IPS DF 4.7 (cell line): ENCODE data around the gene RNF123.

Experiments used
- DNase-seq: peaks from one replicate; pipeline ENCODE4 v3.0.0-alpha.2; 2013; ENCODE audit warnings: low spot score; ENCODE audit errors: extremely low read depth

RNF123 gene

DNA sequence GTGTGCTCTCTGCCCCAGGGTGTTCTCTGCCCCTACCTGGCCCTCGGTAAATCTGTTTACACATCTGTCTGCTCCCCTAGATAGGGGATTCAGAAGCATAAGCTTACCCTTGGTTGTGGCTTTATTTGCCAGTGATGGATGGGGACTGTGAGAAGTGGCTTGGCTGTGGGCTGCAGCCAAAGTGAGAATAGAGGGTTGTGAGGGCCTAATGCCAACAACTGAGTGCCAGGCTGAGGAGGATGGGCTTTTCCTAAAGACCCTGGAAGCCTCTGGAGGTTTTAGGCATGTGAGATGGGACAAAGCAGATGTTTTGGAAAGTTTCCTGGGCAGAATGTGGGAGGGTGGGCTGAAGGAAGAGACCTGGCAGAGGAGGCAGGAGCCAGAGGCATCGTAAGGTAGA lies 30.6 kb upstream of the RNF123 start:
- DNase-seq, result no peak

DNA sequence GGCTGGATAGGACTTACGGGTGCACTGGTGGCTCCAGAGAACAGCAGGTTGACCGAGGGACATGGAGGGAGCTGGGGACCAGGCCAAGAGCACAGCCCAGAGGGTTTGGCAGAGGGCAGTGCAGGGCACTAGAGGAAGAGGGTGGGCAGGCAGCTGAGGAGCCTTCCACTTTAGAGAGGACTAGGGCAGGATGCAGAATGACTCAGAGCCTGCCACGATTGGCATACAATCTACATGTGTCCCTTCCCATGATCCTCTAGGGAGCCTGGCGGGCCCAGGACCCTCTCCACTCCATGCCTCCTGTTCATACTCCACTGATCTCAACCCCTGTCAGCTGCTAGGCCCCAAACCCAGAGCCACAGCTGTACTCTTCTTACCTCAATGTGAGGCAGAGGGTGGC lies 29.6 kb upstream of the RNF123 start:
- DNase-seq, result no peak

DNA sequence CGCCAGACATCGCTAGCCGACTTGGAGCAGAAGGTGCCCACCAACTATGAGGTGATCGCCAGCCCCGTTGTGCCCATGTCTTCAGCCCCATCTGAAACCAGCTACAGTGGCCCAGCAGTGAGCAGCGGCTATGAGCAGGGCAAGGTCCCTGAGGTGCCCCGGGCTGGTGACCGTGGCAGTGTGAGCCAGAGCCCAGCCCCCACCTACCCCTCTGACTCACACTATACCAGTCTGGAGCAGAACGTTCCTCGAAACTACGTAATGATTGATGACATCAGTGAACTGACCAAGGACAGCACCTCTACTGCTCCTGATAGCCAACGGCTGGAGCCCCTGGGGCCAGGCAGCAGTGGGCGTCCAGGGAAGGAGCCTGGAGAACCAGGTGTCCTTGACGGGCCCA lies 28.1 kb upstream of the RNF123 start:
- DNase-seq, result no peak

DNA sequence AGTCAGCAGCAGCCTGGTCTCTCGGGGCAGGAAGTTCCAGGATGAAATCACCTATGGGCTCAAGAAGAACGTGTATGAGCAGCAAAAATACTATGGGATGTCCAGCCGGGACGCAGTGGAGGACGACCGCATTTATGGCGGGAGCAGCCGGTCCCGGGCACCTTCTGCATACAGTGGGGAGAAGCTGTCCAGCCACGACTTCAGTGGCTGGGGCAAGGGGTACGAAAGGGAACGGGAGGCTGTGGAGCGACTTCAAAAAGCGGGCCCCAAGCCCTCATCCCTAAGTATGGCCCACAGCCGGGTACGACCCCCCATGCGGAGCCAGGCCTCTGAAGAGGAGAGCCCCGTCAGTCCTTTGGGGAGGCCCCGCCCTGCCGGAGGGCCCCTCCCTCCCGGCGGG lies 27.3 kb upstream of the RNF123 start:
- DNase-seq, result no peak

DNA sequence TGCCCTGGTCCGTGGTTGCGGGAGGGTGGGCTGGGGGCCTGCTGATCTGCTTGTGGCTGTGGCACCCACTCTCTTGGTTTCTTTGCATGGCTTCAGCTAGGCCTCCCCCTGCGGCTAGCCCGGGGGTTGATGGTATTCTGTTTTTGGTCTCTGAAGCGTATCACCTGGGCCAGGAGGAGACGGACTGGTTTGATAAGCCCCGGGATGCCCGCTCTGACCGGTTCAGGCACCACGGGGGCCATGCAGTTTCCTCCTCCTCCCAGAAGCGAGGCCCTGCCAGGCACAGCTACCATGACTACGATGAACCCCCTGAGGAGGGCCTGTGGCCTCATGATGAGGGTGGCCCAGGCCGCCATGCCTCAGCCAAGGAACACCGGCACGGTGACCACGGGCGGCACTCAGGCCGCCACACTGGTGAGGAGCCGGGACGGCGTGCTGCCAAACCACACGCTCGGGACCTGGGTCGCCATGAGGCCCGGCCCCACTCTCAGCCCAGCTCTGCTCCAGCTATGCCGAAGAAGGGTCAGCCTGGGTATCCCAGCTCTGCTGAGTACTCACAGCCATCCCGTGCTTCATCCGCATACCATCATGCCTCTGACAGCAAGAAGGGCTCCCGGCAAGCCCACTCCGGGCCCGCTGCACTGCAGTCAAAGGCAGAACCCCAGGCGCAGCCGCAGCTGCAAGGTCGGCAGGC lies 26.5 kb upstream of the RNF123 start:
- no peak for DNase-seq

DNA sequence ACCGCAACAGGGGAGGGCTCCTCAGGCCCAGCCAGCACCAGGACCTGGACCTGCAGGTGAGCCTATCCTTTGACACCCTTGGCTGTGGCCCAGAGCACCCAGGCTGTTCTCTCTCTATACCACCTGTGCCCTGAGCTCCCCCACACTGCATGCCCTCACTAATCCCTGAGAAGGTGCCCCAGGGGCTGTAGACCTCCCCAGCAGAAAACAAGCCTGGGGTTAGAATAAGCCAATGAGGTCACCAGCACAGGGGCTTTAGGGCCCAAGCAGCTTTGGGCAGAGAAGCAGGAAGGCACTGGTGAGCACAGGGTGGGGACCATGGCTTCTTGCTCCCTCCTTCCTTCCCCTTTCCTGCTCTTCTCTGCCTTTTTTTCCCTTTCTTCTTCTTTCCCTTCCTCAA lies 25.5 kb upstream of the RNF123 start:
- DNase-seq, result no peak

DNA sequence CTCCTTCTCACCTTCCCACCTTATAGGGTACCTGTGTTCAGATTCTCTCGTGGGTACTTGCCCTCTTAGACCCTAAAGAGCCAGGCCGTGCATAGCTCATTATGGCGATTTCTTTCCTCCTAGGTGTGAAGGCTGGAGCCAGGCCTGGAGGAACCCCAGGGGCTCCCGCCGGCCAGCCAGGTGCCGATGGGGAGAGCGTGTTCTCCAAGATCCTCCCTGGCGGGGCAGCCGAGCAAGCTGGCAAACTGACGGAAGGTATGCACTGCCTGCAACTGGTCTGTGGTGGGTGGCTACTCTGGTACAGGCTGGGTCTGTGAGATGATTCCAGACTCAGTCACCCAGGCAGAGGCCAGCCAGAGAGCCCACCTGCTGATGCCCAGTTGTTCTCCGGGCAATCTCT lies 25.1 kb upstream of the RNF123 start:
- DNase-seq, result no peak

DNA sequence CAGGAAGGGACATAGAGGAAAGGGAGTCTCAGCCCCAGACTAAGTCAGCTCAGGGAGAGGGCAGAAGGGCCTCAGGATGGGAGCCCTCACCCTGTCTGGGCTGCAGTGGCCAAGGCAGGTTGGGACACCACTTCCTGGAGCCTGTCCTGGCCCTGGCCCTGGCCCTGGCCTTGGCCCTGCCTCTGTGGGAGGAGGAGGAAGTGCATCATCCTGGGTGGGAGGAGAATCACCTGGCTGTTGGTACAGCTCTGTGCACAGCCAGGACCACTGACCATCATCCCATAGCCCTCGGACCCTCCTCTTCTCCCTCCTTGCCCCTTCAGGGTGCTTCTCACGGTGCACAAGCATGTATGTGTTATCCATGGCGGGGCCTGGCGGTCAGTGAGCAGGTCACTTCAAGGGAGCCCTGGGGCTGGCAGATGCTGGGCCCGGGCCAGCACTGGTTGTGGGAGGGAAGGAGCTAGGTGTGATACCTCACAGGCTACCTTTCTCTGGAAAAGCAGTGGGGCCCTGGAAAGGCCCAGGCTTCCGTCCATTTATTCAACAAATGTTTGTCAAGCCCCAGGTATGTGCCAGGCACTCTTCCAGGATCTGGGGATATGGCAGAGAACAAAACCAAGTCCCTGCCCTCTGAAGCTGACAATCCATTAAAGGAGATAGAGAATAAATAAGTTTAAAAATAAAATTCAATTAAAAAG lies 23.4 kb upstream of the RNF123 start:
- DNase-seq, result no peak

DNA sequence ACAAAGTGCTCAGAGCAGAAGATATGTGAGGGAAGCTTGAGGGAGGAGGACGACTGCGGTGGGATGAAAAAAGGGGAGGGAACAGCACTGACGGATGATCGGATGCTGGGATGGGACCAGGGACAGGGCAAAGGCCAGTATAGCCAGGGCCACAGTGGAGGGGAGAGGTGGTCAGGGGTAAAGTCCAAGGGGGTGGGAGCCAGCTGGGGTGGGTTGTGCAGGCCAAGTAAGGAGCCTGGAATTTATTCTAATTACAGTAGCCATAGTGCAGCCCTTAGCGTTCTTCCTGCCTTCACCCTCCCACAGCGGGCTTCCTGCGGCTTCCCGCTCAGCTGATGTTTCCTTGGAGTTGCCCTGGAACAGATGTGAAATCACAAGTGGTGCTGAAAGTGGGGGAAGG lies 22.8 kb upstream of the RNF123 start:
- DNase-seq, result no peak

DNA sequence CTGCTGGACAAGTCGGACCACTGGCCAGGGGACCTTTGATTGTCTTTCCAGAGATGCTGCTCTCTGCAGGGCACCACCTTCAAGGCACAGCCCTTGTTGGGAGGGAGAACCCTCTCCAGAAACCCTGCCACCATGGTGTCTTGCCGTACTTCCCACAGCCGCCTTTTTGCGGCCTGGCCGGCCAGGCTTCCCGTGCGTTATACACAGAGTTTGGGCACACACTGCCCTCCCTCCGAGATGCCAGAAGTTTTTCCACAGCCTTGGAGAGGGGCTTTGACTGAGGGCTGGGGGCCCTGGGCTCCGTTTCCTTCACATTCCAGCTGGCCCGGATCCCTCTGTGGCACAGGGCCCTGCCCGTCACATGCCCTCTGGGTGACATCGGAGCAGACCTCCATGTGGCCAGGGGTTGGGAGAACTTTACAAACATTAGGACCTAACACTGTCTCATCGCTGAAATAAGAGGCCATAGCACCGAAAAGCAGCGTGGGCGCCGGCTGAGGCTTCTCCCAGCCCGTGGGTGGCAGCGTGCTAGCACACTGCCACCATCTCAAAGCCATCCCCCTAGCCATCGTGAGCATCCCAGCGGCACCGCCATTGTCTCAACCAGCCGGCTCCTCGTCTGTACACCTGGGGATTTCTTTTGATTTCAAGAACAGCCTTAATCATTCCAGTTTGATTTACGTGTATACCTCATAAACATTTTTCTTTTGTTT lies 21.5 kb upstream of the RNF123 start:
- DNase-seq, result no peak

DNA sequence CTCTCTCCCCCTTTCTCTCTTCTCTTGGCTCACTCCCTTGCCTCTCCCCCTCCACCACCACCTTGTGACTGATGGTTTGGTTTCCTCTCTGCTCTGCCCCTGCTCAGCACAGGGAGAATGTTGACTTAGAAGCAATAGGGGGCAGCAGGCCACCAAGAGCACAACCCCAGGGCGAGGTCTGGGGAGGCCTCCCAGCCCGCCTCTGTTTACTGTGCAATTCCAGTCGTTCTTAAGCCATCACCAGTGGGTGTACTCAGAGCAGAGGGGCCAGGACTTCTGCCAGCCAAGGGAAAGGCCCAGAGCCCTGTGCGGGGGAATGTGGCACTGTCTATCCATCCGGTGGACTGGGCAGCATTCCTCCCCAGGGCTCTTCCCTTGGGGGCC lies 21.0 kb upstream of the RNF123 start:
- DNase-seq, result no peak

DNA sequence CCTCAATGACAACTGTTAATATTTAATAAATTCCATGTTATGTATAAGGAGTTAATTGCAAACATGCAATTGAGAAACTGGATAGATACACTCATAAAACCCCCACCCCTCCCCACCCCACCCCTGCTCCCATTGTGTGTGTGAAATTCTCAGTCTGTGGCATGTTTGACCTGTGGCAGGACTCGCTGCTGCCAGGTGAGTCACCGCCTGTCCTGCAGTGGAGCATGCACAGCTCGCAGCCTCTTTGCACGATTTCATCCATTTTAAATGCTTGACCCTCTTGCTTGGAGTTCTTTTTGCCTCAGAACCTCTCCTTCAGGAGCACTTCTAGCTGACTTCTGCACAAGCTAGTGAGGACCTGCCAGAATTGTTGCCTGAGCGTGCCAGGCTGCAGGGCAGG lies 20.5 kb upstream of the RNF123 start:
- no peak for DNase-seq

DNA sequence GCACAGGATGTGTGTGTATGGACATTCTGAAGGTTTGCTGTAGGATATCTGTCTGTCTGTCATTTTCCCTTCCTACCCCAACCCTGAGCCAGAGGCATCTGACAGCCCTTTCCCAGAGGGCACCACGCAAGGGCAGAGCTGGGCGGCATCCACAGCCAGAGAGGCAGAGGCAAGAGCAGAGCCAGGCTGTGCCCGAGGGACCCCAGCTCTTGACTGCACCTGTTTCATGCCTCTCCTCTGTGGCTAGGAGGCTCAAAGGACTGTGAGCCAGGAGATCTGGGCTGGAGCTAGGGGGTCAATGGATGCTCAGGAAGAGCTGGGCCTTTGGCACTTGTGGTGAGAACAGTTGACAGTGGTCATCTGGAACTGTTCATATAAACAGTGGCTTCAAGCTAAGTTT lies 20.0 kb upstream of the RNF123 start:
- no peak for DNase-seq

DNA sequence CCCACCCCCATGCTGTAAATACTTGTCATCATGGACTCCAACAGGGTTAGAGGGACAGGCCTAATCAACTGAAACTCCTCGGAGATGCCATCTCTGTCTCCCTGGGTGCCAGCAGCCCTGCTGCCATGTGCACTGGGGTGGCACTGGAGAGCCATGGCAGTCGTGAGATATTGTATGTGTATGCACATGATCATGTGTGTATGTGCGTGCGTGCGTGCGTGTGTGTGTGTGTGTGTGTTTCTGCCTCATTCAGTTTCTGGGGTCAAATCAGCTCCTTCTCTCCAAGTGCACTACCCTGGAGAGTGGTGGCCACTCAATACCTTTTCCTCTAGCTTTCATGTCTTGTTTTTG lies 18.4 kb upstream of the RNF123 start:
- DNase-seq, result no peak

DNA sequence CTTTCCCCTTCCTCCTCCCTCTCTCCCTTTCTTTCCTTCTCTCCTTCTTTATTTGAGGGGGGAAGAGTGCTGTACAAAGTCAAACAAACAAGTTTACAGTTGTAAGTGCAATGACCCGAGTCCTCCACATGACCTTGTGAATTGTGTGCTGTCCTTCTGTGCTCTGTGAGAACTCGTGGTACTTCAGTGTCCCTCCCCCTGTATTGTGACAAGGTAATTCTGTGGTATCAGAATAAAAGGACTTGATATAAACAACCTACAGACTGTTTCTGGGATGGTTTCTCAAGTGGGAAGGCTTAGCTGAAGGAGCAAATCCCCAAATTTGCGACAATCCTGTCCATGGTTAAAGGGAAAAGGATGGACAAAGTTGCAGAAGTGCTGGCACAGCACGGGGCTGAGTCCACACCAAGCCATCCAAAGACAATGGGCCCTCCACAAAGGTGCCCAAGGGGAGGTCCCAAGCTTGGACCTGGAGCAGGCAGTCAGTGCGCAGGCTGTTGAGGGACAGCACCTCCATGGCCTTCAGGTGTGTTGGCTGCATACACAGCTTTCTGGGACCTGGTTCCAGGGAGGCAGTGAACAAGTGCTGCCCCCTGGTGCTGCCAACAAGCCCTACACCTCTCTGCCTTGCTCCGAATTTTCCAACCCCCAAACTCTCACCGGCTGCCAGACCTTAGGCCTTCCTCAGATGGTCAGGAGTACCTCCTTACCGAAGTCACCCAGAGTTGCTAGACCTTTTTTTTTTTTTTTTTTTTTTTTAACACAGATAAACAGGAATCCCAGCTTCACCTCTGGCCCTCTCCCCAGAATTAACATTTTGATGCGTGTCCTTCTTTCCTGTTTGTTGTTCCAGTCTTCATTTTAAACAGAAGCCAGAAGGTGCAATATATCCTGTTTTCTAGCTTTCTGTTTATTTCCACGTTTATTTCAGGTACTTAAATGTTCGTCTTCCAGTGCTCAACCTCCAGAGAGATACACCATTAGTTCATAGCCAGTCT lies 17.8 kb upstream of the RNF123 start:
- peak; percentile 79 for DNase-seq

DNA sequence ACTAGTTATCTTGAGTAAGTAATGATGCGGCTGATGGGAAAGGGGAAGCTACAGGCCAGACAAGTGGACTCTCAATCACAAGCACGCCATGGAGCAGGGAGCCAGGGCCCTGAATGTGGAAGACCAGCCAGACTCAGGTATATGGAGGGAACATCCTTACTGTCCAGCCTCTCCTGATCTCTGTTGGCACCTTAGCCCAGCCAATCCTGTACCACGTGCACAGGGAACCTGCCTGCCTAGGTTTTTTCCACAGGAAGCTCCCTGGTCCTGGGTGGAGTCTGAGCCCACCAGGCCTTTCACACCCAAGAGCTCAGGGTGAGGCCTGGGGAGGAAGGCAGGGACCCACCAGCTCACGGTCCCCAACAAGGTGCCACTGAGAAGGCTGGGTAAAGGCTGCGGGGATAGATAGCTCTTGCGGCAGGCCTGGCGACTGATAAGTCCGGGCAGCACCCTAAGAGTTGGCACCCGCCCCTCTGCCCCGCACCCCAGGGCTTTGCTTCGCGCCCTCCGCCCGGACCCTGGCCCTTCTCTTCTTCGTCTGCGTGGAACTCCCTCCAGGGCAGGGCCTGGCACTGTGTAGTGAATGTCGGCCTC lies 16.1 kb upstream of the RNF123 start:
- no peak for DNase-seq

DNA sequence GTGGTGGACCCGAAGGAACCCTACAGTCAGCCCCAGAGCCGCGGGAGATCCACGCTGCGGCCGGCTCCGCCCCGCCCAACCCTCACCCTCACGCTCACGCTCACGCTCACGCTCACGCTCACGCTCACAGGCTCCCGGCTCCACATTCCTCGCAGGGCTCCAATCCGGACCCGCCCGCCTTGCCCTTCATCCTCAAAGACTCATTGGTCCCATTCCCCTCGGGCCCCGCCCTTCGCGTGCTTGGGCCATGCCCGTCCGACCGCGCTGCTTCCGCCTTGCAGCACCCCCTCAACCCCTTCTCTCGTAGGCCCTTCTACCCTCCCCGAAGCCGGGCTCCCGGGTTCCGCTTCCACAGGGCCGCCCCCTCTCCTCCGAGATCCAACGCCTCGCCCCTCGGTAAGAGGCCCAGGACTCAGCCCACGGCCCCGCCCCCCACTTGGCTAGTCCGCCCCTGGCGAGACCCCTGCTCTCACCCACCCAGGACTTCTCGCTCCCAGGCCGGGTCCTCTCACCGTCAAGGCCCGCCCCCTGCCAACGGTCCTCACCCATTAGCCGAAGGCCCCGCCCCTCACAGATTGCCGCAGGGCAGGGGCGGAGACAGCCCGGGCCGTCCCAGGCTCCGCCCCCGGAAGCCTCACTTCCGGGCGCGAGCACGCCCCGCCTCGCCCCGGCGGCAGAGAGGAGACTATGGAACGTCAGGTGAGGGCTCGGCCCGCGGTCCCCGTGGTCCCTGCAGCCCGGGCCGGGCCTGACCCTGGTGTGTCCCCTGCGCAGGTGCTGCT lies 15.5 kb upstream of the RNF123 start, which contains the start of gene APEH:
APEH (plus strand) TSS at position 637 of the 782 bp plus-strand sequence; CDS start at position 688, 51 bp downstream.
- peak; percentile 83 for DNase-seq

DNA sequence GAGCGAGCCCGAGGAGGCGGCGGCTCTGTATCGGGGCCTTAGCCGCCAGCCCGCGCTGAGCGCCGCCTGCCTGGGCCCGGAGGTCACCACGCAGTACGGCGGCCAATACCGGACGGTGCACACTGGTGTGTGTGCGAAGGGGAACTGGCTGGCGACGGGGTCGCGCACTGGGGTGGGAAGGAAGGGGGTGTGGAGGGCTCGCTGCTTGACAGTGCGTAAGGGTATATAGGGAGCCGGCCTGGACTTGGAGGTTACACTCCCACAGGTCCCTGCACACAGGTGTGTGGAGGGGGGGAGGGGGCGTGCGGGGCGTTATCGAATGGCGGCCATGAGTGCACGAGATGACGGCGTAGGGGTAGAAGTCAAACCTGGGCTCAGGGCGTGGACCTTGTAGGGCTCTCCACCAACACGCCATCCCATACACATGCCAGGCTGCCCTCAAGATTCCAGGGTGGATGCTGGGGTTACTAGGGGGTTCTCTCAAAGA lies 14.8 kb upstream of the RNF123 start:
- DNase-seq, result no peak

DNA sequence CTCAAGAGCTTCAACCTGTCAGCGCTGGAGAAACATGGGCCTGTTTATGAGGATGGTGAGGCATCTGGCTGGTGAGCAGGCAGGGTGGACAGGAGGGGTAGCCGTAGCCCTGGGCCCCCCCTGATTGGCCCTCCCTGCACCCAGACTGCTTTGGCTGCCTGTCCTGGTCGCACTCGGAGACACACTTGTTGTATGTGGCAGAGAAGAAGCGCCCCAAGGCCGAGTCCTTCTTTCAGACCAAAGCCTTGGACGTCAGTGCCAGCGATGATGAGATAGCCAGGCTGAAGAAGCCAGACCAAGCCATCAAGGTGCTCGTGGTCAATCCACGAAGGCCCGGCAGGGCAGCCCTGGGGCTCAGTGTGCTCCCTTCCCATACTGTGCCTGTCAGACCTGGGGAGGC lies 13.4 kb upstream of the RNF123 start:
- no peak for DNase-seq
